ENCODE results near the gene SPOCD1. TPM values are rescaled to one million over a fixed set of nuclear protein-coding genes. Genes with fewer than 3 reads are reported as not detected.

SPOCD1 gene
- total RNA-seq, 1 donor from 2014 or later: 30.7 TPM

DNA sequence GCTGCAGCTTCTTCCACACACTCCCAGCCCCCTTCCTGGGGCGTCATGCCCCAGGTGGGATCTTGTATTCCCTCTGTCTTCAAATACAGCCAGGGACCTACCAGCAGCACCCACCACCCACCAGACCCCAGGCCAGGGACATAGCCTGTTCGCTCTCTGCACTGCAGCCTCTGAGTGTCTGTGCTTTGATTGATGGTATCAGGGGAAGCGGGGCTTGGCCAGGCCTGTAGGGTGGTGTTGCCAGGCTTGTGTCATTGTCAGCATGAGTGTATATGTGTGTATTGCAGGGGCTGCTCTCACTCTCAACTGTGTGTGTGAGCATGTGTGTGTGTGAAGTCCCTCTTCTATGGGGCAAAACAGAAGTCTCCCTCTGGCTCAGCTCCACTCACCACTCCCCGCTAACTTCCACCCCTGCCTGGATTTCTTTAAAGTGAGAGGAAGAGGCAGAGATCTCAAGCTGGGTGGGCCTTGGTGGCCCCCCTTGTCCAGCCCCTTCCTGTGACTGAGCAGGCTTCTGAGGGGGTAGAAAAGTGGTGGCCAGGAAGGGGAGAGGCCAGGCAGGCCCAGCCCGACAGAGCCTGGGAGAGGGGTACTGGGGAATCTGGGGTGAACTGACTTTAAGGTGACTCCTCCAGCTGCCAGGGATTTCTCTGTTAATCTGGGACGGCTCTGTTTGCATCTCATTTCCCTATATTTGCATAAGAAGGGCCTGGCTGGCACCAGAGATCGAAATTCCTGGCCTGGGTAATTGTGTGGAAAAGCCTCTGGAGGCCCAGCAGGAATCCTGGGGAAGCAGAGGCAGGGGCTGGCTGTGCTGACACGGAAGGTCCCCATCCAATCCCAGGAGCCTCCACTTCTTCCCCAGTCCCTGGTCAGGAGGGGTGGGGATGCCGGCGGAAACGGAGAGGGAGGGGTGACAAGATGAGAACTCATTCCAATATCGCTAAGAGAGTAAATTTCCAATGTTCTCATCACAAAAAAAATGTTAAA, 33.1 kb downstream of the SPOCD1 start:
- Histone ChIP-seq H3K4me3 (no peak overlapping the region), H3K27ac (no peak overlapping the region), H3K4me1 (peaks cover 0 to 6% of the 10 kb centered on the region in 2 donors), H3K27me3 (no peaks in the 10 kb centered on the region), H3K36me3 (no peaks in the 10 kb centered on the region), H3K9me3 (no peaks in the 10 kb centered on the region)
- intact Hi-C loops (cut with DNase I): no loop called here
- no peak for DNase-seq (ENCODE audit: low spot score in 2 of 2)
- TF ChIP-seq CTCF (IDR thresholded peaks at IDR 0.05): no peak

DNA sequence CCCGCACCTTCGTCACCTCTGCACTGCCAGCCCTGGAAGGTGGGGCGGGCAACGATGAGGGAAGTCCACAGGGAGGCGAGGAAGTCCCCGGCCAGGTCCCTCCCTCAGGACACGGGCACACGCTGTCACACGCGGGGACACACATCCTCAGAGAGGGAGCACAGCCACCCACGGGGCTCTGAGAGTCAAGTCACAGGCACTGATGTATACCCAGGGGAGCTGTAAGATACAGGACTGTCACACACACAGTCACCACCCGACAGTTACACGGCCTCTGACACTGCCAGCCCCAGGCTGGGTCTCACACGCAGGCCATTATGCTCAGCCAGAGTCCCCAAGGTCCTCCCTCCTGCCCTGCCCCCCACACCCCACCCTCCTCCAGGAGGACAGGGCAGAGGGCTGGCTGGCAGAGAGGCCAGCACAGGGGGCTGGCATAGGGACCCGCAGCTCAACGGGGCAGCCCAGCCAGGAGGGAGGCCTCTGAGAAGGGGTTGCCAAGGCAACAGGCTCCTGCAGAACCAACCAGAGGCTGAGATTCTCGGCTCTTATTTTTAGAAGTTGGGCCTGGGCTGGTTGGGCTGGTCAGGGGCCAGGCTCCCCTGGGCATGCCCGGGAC, 34.0 kb downstream of the SPOCD1 start:
- no peaks in the 10 kb centered on the region for H3K36me3 ChIP-seq
- no peak overlapping the region for H3K27ac ChIP-seq
- peak in 1 of 2 donors; percentile 63 for DNase-seq (ENCODE audit: low spot score in 2 of 2)
- no peak for TF ChIP-seq CTCF (IDR thresholded peaks at IDR 0.05)
- intact Hi-C loops (cut with DNase I): no loop called here
- H3K9me3 ChIP-seq: no peaks in the 10 kb centered on the region
- no peaks in the 10 kb centered on the region for H3K27me3 ChIP-seq
- peaks cover 0 to 6% of the 10 kb centered on the region in 2 donors for H3K4me1 ChIP-seq
- H3K4me3 ChIP-seq: no peak overlapping the region

GRCh38 chr1:31781138-31781755, 34.6 kb downstream of the SPOCD1 start:
- Histone ChIP-seq H3K9me3 (no peaks in the 10 kb centered on the region), H3K4me1 (peaks cover 0 to 6% of the 10 kb centered on the region in 2 donors), H3K27me3 (no peaks in the 10 kb centered on the region), H3K27ac (no peak overlapping the region), H3K4me3 (no peak overlapping the region), H3K36me3 (no peaks in the 10 kb centered on the region)
- no peak for TF ChIP-seq CTCF (IDR thresholded peaks at IDR 0.05)
- intact Hi-C loops (cut with DNase I): no loop called here
- no peak for DNase-seq (ENCODE audit: low spot score in 2 of 2)

DNA sequence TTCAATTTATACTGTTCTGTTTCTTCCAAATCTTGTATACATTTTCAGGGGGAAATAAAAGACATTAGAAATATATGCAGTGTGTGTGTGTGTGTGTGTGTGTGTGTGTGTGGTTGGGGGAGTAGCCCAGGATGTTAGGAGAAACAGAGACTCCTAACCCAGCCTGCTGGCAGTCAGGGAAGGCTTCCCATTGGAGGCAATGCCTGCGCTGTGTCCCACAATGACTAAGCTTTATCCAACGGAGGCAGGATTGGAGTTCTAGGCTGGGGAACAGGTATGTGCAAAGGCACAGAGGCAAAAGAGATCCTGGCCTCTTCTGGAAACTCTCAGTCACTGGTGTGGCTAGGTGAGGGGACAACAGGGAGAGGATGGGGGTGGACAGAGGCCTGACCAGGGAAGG, 35.2 kb downstream of the SPOCD1 start:
- Histone ChIP-seq H3K27me3 (no peaks in the 10 kb centered on the region), H3K36me3 (no peaks in the 10 kb centered on the region), H3K27ac (no peak overlapping the region), H3K9me3 (no peaks in the 10 kb centered on the region), H3K4me1 (peaks cover 0 to 6% of the 10 kb centered on the region in 2 donors), H3K4me3 (no peak overlapping the region)
- no peak for DNase-seq (ENCODE audit: low spot score in 2 of 2)
- intact Hi-C loops (cut with DNase I): no loop called here
- no peak for TF ChIP-seq CTCF (IDR thresholded peaks at IDR 0.05)

GRCh38 chr1:31779687-31780086, 36.1 kb downstream of the SPOCD1 start:
- no peak overlapping the region for H3K4me3 ChIP-seq
- H3K36me3 ChIP-seq: no peaks in the 10 kb centered on the region
- peaks cover 0 to 6% of the 10 kb centered on the region in 2 donors for H3K4me1 ChIP-seq
- H3K27ac ChIP-seq: no peak overlapping the region
- intact Hi-C loops (cut with DNase I): no loop called here
- no peak for DNase-seq (ENCODE audit: low spot score in 2 of 2)
- no peak for TF ChIP-seq CTCF (IDR thresholded peaks at IDR 0.05)
- H3K9me3 ChIP-seq: no peaks in the 10 kb centered on the region
- H3K27me3 ChIP-seq: no peaks in the 10 kb centered on the region
